ENCODE results near the gene ZNF500. TPM values are rescaled to one million over a fixed set of nuclear protein-coding genes. Genes with fewer than 3 reads are reported as not detected.

The ZNF500 gene
- total RNA-seq, 1 donor from 2014 or later: 14.6 TPM

DNA sequence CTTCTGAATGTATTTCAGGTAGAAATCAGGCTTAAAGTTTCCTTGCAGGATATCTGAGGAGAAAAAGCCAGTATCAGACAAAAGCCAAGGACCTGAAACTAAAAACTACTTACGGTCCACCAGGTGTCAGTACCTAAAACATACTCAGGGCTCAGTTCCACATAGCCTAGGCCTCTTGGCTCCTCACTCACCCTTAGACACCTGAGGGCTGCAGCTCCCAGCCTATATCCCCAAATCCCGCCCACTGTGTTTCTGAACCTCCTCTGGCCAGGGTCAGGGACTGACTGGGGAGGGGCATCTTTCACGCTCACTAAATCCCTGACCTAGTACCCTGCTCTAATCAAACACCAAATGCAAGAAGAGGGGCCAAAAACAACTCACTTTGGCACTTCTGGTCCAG lies 44.3 kb upstream of the ZNF500 start:
- no peak overlapping the region for H3K4me2 ChIP-seq (ENCODE audit: low read length)
- no peak overlapping the region for H3K27ac ChIP-seq (ENCODE audit: low read depth, low read length)
- H2AFZ ChIP-seq (ENCODE audit: low read depth, low read length): no peak overlapping the region
- Mint-ChIP-seq H3K4me3 (ENCODE audit: unreplicated experiment) (no peak overlapping the region), H3K4me1 (ENCODE audit: low read depth, unreplicated experiment) (no peaks in the 10 kb centered on the region), H3K9me3 (ENCODE audit: unreplicated experiment) (no peaks in the 10 kb centered on the region), H3K27ac (ENCODE audit: unreplicated experiment) (no peak overlapping the region), H3K27me3 (ENCODE audit: low read depth, unreplicated experiment) (no peaks in the 10 kb centered on the region), H3K36me3 (ENCODE audit: low read depth, unreplicated experiment) (peaks cover 15% of the 10 kb centered on the region)
- no peaks in the 10 kb centered on the region for H3K27me3 ChIP-seq (ENCODE audit: insufficient read depth, low read length)
- H4K20me1 ChIP-seq (ENCODE audit: insufficient read depth, low read length): peaks cover 4% of the 10 kb centered on the region
- no peak overlapping the region for H3K9ac ChIP-seq (ENCODE audit: low read length)
- no peak for DNase-seq (ENCODE audit: low read depth)
- H3K4me3 ChIP-seq (ENCODE audit: insufficient read depth, low read depth, low read length): no peak overlapping the region
- no peaks in the 10 kb centered on the region for H3K79me2 ChIP-seq (ENCODE audit: insufficient read depth, low read length)
- FAIRE-seq: no peak
- H3K9me3 ChIP-seq (ENCODE audit: insufficient read depth, low read depth, low read length): no peaks in the 10 kb centered on the region
- H3K36me3 ChIP-seq (ENCODE audit: insufficient read depth, low read length): peaks cover 19% of the 10 kb centered on the region
- H3K4me1 ChIP-seq (ENCODE audit: insufficient read depth, low read length): no peaks in the 10 kb centered on the region
- no peak for TF ChIP-seq CTCF (IDR thresholded peaks at IDR 0.05; ENCODE audit: insufficient read depth, low read depth, low read length)
- no peak for TF ChIP-seq EZH2 (IDR thresholded peaks at IDR 0.05; ENCODE audit: insufficient read depth, low read length)

DNA sequence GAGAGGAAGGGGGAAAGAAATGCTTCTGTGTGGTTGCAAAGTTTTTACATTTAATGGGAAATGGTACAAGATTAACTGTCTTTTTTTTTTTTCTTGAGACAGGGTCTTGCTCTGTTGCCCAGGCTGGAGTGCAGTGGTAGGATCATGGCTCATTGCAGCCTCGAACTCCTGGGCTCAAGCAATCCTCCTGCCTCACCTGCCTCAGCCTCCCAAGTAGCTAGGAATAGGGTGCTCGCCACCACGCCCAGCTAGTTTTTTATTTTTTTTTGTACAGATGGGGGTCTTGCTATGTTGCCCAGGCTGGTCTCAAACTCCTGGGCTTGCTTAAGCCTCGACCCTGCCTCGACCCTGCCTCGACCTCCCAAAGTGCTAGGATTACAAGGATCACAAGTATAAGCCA lies 39.3 kb upstream of the ZNF500 start:
- no peaks in the 10 kb centered on the region for H3K27me3 Mint-ChIP-seq (ENCODE audit: low read depth, unreplicated experiment)
- no peak overlapping the region for H3K4me3 Mint-ChIP-seq (ENCODE audit: unreplicated experiment)
- no peaks in the 10 kb centered on the region for H3K9me3 Mint-ChIP-seq (ENCODE audit: unreplicated experiment)
- H3K9ac ChIP-seq (ENCODE audit: low read length): no peak overlapping the region
- peaks cover 4% of the 10 kb centered on the region for H4K20me1 ChIP-seq (ENCODE audit: insufficient read depth, low read length)
- TF ChIP-seq EZH2 (IDR thresholded peaks at IDR 0.05; ENCODE audit: insufficient read depth, low read length) (no peak), CTCF (IDR thresholded peaks at IDR 0.05; ENCODE audit: insufficient read depth, low read depth, low read length) (no peak)
- H3K27ac ChIP-seq (ENCODE audit: low read depth, low read length): no peak overlapping the region
- peaks cover 12% of the 10 kb centered on the region for H3K36me3 ChIP-seq (ENCODE audit: insufficient read depth, low read length)
- FAIRE-seq: no peak
- H2AFZ ChIP-seq (ENCODE audit: low read depth, low read length): no peak overlapping the region
- H3K4me3 ChIP-seq (ENCODE audit: insufficient read depth, low read depth, low read length): no peak overlapping the region
- no peaks in the 10 kb centered on the region for H3K9me3 ChIP-seq (ENCODE audit: insufficient read depth, low read depth, low read length)
- H3K4me1 ChIP-seq (ENCODE audit: insufficient read depth, low read length): peaks cover 9% of the 10 kb centered on the region
- no peak overlapping the region for H3K27ac Mint-ChIP-seq (ENCODE audit: unreplicated experiment)
- H3K36me3 Mint-ChIP-seq (ENCODE audit: low read depth, unreplicated experiment): peaks cover 2% of the 10 kb centered on the region
- no peak overlapping the region for H3K4me2 ChIP-seq (ENCODE audit: low read length)
- DNase-seq (ENCODE audit: low read depth): no peak
- no peaks in the 10 kb centered on the region for H3K79me2 ChIP-seq (ENCODE audit: insufficient read depth, low read length)
- H3K4me1 Mint-ChIP-seq (ENCODE audit: low read depth, unreplicated experiment): peaks cover 17% of the 10 kb centered on the region
- H3K27me3 ChIP-seq (ENCODE audit: insufficient read depth, low read length): no peaks in the 10 kb centered on the region

DNA sequence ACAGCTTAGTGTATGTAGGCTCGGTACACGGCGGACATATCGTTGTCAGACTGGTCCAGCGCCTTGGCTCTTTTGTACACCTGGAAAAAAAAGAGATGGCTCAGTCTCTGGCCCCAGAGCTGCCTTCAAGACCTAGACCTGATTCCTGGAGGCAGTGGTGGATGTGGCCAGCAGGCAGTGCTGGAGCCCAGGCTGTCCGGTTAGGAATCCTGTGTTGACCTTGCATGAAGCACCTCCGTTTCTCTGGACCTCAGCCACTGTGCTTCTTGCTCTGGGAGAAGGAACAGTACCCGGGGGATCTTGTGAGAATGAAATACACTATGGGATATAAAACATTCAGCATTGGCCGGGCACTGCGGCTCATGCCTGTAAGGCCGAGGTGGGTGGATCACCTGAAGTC lies 38.3 kb upstream of the ZNF500 start:
- Histone ChIP-seq H3K4me3 (ENCODE audit: insufficient read depth, low read depth, low read length) (no peak overlapping the region), H3K79me2 (ENCODE audit: insufficient read depth, low read length) (no peaks in the 10 kb centered on the region), H3K4me1 (ENCODE audit: insufficient read depth, low read length) (peaks cover 10% of the 10 kb centered on the region), H3K27ac (ENCODE audit: low read depth, low read length) (no peak overlapping the region), H3K9ac (ENCODE audit: low read length) (no peak overlapping the region), H2AFZ (ENCODE audit: low read depth, low read length) (no peak overlapping the region), H4K20me1 (ENCODE audit: insufficient read depth, low read length) (peaks cover 13% of the 10 kb centered on the region), H3K27me3 (ENCODE audit: insufficient read depth, low read length) (no peaks in the 10 kb centered on the region), H3K4me2 (ENCODE audit: low read length) (no peak overlapping the region), H3K36me3 (ENCODE audit: insufficient read depth, low read length) (peaks cover 12% of the 10 kb centered on the region), H3K9me3 (ENCODE audit: insufficient read depth, low read depth, low read length) (no peaks in the 10 kb centered on the region)
- TF ChIP-seq EZH2 (IDR thresholded peaks at IDR 0.05; ENCODE audit: insufficient read depth, low read length): no peak
- no peak for TF ChIP-seq CTCF (IDR thresholded peaks at IDR 0.05; ENCODE audit: insufficient read depth, low read depth, low read length)
- H3K27ac Mint-ChIP-seq (ENCODE audit: unreplicated experiment): no peak overlapping the region
- H3K36me3 Mint-ChIP-seq (ENCODE audit: low read depth, unreplicated experiment): peaks cover 2% of the 10 kb centered on the region
- peaks cover 17% of the 10 kb centered on the region for H3K4me1 Mint-ChIP-seq (ENCODE audit: low read depth, unreplicated experiment)
- DNase-seq (ENCODE audit: low read depth) (no peak), FAIRE-seq (no peak)
- no peaks in the 10 kb centered on the region for H3K9me3 Mint-ChIP-seq (ENCODE audit: unreplicated experiment)
- no peak overlapping the region for H3K4me3 Mint-ChIP-seq (ENCODE audit: unreplicated experiment)
- no peaks in the 10 kb centered on the region for H3K27me3 Mint-ChIP-seq (ENCODE audit: low read depth, unreplicated experiment)

Measured in astrocyte (in vitro differentiated cells and primary cell).